GM23338 (cell line): Measurements from ENCODE around the gene MAGED2.

Experiments used
- EZH2 ChIP-seq: fragments of 200-600 bp; sonication (generic); IDR thresholded peaks from one replicate; pipeline ENCODE4 v1.8.0; 2017; ENCODE audit warnings: antibody characterized with exemption, mild to moderate bottlenecking, low read depth; ENCODE audit not compliant: unreplicated experiment
- POLR2AphosphoS5 ChIP-seq: IDR thresholded peaks from 2 replicates; pipeline ENCODE4 v1.6.1; 2016; ENCODE audit warnings: antibody characterized with exemption, low read depth
- TF ChIP-seq, protein P1 (sequence below), 2 experiments: fragments of 200-600 bp in 1 of 2; sonication (generic) in 1 of 2; conservative IDR thresholded peaks; 2 replicates each; pipeline versions ENCODE4 v1.5.1 to v1.6.1; 2016 to 2017; ENCODE audit warnings: antibody characterized with exemption in 2 of 2, low read depth in 2 of 2, mild to moderate bottlenecking in 2 of 2, moderate library complexity in 1 of 2
- TF ChIP-seq, protein P2 (sequence below): IDR thresholded peaks from one replicate; pipeline ENCODE4 v1.6.1; 2018; ENCODE audit warnings: antibody characterized with exemption; ENCODE audit not compliant: unreplicated experiment

DNA sequence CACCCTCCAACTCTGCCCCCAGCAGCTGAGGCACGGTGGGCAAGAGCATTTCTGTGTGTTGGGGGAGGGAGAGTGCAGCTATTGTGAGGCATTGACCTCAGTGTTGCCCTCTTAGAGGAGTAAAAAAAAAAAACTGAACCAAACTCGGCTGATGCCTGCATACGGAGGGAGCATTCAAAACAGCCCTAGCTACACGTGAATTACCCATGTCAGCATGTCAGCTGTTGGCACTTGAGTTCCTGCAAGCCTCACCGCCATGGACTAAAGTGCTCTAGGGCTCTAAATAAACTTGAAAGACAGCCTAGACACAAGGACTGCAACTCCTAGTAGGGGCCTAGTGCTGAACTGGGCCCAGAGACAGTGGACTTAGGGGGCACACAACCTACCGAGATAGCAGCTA is 31.5 kb upstream of the MAGED2 start:
- TF ChIP-seq, protein P1, sequence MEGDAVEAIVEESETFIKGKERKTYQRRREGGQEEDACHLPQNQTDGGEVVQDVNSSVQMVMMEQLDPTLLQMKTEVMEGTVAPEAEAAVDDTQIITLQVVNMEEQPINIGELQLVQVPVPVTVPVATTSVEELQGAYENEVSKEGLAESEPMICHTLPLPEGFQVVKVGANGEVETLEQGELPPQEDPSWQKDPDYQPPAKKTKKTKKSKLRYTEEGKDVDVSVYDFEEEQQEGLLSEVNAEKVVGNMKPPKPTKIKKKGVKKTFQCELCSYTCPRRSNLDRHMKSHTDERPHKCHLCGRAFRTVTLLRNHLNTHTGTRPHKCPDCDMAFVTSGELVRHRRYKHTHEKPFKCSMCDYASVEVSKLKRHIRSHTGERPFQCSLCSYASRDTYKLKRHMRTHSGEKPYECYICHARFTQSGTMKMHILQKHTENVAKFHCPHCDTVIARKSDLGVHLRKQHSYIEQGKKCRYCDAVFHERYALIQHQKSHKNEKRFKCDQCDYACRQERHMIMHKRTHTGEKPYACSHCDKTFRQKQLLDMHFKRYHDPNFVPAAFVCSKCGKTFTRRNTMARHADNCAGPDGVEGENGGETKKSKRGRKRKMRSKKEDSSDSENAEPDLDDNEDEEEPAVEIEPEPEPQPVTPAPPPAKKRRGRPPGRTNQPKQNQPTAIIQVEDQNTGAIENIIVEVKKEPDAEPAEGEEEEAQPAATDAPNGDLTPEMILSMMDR (conservative IDR thresholded peaks at IDR 0.05; ENCODE audit: low read depth in 2 of 2) = no peak
- TF ChIP-seq, protein P2, sequence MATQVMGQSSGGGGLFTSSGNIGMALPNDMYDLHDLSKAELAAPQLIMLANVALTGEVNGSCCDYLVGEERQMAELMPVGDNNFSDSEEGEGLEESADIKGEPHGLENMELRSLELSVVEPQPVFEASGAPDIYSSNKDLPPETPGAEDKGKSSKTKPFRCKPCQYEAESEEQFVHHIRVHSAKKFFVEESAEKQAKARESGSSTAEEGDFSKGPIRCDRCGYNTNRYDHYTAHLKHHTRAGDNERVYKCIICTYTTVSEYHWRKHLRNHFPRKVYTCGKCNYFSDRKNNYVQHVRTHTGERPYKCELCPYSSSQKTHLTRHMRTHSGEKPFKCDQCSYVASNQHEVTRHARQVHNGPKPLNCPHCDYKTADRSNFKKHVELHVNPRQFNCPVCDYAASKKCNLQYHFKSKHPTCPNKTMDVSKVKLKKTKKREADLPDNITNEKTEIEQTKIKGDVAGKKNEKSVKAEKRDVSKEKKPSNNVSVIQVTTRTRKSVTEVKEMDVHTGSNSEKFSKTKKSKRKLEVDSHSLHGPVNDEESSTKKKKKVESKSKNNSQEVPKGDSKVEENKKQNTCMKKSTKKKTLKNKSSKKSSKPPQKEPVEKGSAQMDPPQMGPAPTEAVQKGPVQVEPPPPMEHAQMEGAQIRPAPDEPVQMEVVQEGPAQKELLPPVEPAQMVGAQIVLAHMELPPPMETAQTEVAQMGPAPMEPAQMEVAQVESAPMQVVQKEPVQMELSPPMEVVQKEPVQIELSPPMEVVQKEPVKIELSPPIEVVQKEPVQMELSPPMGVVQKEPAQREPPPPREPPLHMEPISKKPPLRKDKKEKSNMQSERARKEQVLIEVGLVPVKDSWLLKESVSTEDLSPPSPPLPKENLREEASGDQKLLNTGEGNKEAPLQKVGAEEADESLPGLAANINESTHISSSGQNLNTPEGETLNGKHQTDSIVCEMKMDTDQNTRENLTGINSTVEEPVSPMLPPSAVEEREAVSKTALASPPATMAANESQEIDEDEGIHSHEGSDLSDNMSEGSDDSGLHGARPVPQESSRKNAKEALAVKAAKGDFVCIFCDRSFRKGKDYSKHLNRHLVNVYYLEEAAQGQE = no peak
- TF ChIP-seq POLR2AphosphoS5 (no peak), EZH2 (no peak)
